ACHN (cell line): ENCODE results near the gene NFAM1.

Experiments used
- DNase-seq: peaks from one replicate; pipeline ENCODE4 v3.0.0-alpha.2; 2015
- in situ Hi-C: cut with HindIII; loops from 2 replicates; pipeline ENCODE4 v1.10.0; 2017; ENCODE audit warnings: low sequenced_read_pairs, low pct_ligation_motif_present, low pct_unique_long_range_greater_than_20kb

The NFAM1 gene

DNA sequence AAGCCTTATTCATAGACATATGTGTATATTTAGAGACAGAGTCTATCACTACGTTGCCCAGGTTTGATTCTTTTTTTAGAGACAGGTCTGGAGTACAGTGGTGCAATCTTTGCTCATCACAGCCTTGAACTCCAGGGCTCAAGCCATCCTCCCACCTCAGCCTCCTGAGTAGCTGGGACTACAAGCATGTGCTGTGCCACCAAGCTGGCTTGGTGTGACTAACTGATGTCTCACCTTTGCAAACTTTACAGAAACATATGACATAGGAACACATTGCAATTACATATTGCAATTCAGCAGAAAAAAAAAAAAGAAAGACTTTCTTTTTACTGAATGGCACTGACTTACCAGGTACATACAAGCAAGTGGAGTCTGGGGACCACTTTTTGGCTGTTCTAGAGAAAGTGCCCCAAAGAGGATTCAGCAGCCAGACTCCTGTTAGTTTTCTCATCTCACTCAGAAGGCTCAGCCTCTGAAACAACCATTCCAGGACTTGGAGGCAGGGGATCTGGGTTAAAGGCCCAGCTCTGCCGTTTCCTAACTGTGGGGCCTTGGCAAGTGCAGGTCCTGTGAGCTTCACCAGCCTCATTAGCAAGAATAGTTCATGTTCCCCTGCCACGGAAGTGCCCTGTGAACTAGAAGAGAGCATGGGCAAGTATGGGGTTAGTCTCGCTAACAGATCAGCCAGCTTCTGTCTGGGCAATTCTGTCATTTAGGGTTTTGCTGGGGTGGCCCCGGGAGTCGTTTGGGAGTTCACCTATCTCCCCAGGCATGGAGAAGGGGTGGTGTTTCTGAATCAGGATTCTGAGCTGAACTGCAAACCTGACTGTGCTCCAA, 11.3 kb upstream of the NFAM1 start:
- in situ Hi-C loops: no loop called here

DNA sequence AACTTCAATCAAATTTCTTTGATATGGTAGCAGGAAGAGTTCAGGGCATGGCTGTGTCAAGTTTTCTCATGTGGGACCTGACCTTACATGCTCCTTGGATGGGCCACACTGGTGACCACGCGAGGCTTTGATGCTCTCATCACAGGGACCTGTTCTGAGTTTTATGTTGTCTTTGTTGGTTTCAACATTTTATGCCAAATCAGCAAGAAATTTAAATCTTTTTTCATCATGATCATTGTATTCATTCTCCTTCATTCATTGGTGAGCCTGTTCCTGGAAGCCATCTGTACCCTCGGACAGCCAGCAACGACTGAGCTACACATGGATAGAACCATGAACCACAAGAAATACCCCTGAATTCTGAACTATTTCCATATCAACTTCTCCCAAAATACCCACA, 10.5 kb upstream of the NFAM1 start:
- in situ Hi-C loops: no loop called here
- no peak for DNase-seq

More for the DNA sequence above, 11.3 kb upstream of the NFAM1 start:
- no peak for DNase-seq

DNA sequence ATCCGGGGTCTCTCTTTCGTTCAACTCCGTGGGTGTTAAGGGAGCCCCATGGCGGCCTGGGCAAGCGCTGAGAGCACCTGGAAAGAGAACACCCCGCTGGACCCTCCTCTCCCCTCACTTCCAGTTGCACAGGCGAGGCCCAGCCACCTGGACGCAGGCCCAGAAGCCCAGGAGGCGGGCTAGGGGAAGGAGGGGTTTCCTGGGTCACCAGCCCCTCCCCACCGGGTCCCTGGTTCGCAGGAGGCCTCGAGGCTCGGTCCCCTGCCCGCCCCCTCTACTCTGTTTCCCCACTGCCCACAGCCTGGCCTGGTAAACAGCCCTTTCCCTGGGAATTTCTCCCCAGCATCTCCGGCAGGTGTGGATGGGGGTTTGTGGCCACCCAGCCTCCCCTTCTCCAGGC, 8.5 kb upstream of the NFAM1 start:
- in situ Hi-C loops: no loop called here
- no peak for DNase-seq

DNA sequence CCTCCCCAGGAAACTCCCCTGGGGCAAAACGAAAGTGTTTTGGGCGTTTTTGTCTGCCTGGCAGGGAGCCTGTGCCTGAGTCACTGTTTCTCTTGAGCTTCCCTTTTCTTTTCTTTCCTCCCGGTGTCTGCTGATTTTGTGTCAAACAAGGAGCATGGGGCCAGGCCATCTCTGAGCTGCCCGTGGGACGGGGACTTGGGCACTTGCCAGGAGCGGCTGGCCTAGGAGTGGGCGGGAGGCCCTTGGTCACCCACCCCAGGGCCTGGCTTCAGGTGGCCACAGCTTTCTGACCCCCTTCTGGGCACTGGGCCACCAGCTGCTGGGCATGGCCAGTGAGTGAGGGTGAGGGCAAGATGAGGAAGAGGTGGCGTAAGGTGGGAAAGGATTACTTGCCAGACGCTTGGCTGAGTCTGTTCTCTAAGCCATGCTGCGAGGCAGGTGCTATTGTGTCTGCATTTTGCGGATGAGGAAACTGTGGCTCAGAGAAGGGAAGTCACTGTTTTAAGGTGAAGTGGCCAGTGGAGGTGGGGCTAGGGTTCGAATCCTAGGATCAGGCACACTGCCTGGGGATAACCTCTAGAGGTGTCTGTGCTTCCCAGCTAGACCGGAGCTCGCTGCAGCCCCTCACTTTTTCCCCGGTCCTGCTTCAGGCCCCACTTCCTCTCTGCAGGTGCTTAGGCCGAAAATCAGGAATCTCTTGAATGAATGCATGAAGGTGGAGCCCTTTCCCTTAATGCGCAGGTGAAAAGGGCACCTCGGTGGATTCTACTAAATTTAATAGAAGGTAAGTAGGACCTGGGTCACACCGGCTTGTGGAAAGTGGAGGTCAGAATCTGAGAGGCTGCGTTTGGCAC, 7.8 kb upstream of the NFAM1 start:
- in situ Hi-C loops: no loop called here

DNA sequence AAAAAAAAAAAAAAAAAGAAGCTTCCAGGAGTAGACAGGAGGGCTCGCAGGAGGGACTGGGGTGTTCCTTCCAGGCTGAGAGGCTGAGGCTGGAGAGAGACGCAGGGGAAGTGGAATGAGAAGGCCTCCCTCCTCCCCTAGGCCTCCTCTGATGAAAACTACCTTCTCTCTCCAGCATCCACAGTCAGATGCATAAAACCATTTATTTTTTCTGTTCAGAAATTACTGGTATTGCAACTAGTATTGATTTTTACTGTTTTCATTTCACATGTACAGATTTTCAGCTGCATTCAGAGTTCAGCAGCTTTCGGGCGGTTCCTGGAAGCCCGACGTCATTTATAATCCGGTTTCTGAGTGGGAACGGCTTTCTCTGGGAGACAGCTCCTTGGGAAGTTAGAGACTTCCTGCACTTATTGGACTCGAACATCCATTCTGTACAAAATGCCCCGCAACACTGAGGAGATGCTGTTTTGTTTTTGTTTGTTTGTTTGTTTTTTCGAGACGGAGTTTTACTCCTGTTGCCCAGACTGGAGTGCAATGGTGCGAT, 6.9 kb upstream of the NFAM1 start:
- in situ Hi-C loops: no loop called here
- no peak for DNase-seq

More for the DNA sequence above, 7.8 kb upstream of the NFAM1 start:
- DNase-seq: peak; percentile 18

DNA sequence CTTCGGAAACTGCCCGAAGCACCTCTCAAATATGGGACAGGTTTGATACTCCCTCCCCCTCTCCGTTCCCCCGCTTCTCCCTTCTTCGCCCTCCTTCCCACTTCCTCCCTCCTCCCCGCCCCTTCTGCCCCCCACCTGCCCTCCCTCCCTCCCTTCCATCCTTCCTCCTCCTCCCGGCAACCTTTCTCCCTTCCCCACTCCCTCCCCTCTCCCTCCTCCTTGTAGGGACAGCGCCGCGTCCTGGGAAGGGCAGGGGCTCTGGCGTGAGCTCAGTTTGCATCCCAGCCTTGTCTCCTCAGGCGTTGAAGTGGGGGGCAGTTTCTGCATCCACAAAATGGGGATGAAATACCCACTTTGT, 6.1 kb upstream of the NFAM1 start:
- in situ Hi-C loops: no loop called here
- peak; percentile 10 for DNase-seq

DNA sequence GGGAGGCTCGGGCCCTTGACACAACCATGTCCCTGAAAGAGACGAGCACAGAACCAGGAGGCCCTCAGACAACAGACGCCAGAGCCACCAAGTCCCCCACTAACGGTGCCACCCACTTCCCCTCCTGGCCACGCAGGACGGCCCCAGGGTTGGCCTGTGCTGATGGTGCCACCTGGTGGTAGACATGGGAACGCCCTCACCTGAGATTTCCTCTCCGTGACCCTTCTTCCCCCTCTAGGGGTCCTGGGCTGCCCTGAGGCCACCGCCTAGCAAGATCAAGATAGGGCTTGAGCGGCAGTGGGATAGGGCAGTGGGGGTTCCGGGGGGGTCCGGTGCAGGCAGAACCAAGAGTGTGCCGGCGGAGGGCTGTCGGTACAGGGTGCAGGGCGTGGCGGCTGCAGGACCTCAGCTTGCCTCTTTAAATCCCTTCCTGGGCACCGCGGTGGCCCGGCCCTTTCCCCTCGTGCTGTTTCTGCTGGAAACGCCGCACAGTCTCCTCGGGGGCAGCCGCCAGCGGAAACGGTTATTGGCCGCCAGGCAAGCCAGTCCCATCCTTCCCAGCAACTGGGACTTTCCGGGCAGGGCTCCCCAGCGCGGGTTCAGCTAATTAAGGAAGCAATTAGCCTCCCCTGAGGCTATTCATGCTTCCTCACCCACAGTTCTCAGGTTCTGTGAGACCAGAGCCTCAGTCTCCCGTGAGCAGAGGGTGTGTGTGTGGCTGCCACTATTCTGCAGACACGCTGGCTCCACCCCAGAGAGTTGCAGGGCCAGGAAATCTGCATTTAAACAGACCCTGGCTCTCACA, 5.5 kb upstream of the NFAM1 start:
- in situ Hi-C loops: no loop called here
- DNase-seq: peak; percentile 53

DNA sequence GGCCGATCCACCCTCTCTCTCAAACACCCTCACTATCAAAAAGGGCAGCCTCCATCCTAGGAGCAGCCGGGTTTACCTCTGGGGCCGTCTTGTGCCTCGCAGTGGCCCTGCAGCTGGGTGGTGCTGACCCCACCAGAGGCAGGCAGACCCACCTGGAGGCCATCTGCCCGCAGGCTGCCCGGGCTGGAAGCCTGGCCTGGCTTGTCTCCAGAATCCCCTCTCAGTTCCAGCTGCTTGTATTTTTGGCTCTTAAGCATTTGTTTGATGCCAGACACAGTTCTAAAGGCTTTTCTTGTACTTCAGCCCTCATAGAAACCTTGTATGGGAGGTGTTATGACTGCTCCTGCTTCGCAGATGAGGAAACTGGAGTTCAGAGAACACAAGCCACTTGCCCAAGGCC, 4.2 kb upstream of the NFAM1 start:
- no peak for DNase-seq
- in situ Hi-C loops: no loop called here

DNA sequence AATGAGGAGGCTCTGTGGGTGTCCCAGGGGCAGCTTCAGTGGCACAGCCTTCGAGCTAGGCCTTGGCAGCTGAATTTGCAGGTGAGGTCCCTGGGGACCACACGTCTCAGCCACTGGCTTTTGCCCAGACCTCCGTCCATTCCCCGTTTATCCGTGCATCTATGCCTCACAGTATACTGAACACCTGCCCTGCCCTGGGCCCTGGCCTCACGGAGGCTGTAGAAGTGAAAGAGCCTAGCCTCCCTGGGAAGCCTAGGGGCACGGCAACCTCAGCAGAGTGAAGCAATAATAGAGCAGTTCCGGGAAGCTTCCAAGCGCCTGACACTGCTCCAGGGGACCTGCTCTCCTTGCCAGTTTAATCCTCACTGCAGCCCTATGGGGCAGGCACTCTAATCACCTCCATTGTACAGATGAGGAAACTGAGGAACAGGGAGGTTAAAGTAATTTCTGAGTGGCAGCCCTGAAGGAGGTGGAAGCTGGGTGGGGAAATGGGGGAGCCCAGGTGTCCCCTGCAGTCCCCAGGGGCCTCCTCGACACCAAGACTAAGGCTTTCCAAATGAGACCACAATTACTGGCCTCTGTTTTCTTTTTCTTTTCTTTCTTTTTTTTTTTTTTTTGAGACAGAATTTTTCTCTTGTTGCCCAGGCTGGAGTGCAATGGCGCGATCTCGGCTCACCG, 2.7 kb upstream of the NFAM1 start:
- in situ Hi-C loops: no loop called here
- DNase-seq: no peak

DNA sequence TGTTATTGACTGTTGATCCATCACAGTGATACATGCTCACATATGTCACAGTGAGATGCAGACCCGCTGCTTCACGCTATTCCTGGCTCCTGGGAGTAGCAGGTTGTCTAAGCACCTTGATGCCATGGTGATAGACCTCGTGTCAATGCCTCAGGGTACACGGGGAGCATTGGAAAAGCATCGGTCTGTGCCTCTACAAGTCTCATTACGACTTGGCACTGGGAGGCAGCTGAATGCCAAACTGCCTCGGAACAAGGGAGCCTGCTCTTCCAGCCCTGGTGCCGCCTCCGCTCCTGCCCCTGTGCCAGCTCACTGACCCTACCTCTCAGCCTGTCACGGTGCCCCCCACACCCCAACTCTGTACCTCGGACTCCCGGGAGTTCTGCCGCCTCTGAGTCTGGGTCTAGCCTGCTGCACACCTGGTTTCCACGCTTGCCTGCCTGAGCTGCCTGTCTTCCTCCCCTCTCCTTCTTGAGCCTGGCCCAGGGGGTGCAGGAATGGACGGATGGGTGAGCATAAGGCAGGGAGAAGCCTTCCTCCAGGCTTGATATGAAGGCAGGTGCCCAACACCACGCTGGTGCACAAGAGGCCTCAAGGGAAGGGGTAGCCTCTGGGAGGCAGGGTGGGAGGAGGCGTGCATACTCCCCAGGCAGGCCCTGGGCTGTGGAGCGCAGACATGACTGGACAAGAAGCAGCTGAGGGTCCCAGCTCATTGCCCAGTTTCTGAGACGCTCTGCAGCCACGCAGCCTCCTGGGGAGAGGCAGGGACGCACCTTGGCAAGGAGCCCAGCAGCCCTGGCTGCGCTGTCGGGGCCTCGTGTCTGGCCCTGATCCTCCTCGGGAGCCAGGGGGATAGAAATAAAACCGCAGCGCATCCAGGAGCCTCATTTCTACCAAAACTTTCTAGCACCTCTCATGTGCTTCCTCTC, 1.8 kb upstream of the NFAM1 start:
- in situ Hi-C loops: no loop called here
- no peak for DNase-seq

DNA sequence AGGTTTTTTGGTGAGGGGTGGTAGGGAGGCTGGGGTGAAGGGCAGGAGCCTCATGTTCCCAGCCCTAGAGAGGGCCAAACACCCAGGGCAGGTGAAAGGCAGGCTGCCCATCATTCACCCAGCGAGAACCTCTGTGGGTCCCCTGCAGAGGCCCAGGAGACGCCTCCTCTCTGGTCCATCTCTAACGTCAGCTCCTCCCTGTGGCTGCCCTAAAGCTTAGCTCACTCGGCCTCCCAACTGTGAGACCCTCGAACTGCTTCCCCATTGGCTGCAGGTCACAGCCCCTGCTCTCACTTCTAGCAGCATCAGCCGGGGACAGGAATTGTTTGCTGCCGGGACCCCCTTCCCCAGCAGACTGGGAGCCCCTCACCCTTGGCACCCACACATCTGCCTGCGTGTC, 615 bp upstream of the NFAM1 start:
- in situ Hi-C loops: no loop called here
- no peak for DNase-seq

DNA sequence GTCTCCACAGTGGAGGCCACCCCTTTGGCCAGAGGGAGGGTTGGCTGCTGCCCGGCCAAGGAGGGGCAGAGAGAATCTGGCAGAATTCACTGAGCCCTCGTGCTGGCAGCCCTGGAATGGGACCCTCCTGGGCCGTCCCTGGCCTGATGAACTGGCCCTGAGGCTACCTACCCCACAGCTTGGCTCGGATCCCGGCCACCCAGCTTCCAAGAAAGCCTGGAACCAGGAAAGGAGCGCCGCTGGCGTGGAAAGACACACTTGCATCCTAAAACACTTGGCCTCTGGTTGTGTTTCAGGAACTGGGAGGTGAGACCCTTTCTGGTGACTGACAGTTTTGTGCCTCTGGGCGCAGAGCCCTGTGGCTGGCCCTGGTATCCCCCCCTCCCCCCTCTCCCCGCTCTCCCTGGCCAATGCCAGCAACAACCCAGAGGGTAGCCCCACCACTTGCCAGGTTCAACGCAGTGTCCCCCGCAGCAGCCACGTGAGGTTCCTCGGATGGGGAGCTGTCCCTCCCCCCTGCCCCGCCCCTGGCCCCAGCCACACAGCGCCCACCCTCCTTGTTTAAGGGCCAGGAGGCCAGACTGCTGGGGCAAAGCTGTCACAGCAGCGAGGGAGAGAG, 693 bp downstream of the NFAM1 start:
- in situ Hi-C loops: no loop called here
- no peak for DNase-seq

DNA sequence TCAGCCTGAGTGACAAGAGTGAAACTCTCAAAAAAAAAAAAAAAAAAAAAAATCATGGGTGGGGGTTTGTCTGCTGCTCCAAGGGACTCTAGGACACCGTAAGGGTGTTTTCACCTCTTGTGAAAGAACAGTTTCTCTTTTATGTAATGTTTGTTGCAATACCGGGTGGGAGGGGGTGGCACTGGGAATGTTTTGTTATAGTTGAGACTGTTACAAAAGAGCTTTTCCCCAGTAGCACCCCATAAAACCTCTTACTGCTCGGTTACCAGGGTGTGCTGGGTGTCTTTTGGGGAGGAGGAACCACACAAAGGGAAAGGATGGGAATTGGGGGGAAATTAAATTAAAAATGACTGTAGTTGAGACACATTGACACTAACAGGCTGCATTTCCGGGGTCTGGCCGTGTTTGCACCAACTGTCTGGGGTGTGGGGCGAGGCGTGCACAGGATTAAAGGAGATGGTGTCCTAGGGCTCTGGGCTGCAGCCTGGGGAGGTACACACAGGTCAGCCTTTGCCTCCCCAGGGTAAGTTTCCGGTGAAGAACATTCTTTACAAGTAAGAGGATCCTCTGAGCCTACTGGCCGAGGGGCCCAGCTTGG, 1.6 kb downstream of the NFAM1 start:
- in situ Hi-C loops: no loop called here
- no peak for DNase-seq

DNA sequence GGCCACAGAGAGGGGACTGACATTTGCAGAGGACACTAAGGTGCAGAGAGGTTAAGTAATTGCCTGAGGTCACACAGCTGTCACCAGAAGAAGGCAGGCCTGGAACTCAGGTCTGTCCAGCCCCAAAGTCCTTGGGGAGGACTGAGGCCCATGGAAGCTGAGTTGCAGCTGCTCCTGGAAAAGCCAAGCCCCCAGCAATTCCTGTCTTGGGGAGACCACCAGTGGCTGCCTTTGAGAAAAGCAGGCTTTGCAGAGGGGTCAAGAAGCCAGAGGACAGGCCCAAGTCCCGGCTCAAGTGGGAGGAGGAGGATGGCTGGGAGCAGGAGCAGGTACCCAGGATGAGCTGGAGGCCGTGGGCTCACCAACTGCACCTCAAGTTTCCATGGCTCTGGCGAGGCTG, 3.4 kb downstream of the NFAM1 start:
- no peak for DNase-seq
- in situ Hi-C loops: no loop called here

DNA sequence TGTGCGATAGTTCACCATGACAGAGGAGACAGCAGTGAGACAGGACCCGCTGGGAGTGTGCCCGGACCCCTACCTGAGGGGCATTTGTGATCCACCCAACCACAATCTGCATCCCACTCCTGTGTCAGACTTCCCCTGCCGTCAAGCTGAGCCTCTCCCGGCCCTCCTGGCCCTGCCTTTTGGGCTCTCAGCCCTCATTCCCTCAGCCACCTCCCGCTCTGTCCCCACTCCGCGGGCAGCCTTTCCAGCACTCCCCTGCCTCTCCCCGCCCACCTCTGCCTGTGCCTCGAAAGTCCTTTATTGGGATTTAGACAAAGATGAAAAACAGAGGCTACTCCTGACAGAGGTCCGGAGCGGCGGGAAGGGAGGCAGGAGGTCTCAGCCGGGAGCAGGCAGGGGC, 4.2 kb downstream of the NFAM1 start:
- no peak for DNase-seq
- in situ Hi-C loops: no loop called here

DNA sequence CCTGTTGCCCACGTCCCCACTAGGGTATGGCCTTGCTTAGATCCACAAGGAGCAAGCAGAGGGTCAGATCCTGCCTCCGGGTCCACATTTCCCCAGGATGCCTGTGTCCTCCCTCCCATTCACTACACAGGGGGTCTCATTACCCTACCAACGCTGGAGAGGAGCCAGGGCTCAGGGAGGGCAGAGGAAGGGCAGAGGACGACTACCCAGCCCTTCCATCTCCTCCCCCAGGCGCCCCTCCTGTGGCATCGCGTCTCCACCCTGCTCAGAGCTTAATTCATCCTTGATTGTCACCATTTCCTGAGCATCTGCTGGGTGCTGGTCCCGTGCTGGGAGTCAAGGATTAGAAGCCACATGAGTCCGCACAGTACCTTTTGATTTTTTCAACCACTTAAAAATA, 5.0 kb downstream of the NFAM1 start:
- no peak for DNase-seq
- in situ Hi-C loops: no loop called here

DNA sequence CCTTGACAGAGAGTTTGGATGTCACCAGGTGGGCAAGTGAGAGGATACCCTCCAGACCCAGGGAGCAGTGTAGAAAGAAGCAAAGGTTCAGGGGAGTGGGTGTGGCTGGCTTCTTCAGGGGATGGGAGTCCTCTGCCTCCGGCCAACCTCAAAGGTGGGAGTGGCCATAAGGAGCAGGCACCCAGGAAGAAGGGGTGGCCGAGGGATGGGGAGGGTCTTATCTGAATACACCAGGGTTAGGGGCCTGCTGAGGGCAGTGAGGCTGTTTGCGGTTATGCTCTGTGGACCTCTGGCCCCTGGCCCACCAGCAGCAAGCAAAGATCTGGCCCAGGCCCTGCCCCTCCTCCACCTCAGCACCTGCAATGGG, 6.2 kb downstream of the NFAM1 start:
- DNase-seq: no peak
- in situ Hi-C loops: no loop called here
